HG02759 (cell line): ENCODE measurements around the gene DNAJB9.

Experiments
- ATAC-seq: cut with Tn5 transposase; IDR thresholded peaks from one replicate; pipeline ENCODE4 v1.9.1; 2021; ENCODE audit warnings: mild to moderate bottlenecking, moderate library complexity; ENCODE audit not compliant: unreplicated experiment

The DNAJB9 gene

DNA sequence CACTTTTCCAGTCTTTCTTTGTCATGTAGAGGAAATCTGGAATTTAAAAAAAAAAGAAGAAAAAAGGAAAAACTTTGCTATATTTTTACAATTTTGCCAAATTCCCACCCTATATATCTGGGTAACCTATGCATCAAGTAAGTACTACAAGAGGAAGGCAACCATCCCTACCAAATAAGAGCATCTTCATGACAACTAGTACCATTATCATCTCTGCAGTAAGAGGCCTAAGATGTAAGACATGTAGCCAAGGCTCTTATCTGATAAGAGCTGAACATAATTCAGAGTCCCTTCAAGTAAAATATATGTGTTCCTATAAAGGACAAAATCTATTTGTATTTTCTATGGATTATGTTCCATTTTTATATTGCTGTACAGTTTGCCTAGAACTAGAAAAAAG lies 3.7 kb upstream of the DNAJB9 start:
- no peak for ATAC-seq

- ATAC-seq = no peak
Measured at GRCh38 chr7:108568801-108569380, 783 bp upstream of the DNAJB9 start.

GRCh38 chr7:108570146-108570755 lies 577 bp downstream of the DNAJB9 start:
- peak; percentile 16 for ATAC-seq

GRCh38 chr7:108572480-108572879 lies 2.8 kb downstream of the DNAJB9 start:
- no peak for ATAC-seq

GRCh38 chr7:108575156-108575555 lies 5.5 kb downstream of the DNAJB9 start:
- no peak for ATAC-seq

DNA sequence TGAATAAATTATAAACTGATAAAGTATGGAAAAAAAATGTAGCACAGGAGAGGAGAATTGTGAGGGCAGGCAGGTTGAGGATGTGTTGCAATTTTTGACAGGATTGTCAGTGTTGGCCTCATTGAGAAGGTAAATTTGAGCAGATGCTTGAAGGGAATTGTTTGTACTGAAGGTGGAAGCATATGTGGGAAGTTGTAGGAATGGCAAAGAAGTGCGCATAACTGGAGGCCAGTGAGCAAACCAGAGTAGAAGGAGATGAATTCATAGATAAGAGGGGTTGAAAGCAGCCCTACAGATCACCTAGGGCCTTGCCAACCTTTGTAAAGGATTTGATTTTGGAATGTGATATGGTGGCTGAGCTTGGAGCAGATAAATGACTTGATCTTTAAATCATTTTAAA lies 6.4 kb downstream of the DNAJB9 start:
- no peak for ATAC-seq

- ATAC-seq = no peak
Measured at GRCh38 chr7:108578937-108579336, 9.3 kb downstream of the DNAJB9 start.

- no peak for ATAC-seq
Measured at GRCh38 chr7:108580298-108580697, 10.6 kb downstream of the DNAJB9 start.

GRCh38 chr7:108581655-108582491 lies 12.2 kb downstream of the DNAJB9 start:
- no peak for ATAC-seq

- ATAC-seq = no peak
Measured at GRCh38 chr7:108584211-108584610, 14.5 kb downstream of the DNAJB9 start.

DNA sequence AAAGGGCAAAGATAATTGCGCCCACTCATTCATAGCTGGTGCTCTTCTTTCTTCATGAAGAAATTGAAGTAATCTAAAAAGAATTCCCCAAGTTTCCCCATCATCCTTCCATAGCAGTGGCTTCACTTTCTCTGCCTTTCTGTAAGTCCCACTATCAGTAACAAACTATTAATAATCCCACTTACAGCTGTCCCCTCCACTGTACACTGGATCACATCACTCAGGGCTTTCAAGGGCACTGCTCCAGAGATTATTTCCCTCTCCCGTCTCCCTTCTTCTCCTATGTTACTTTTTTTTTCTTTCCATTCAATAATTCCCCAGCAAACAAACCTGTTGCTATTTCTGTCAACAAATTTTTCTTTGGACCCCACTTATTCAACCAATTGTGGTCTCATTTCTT lies 16.2 kb downstream of the DNAJB9 start:
- ATAC-seq = no peak

DNA sequence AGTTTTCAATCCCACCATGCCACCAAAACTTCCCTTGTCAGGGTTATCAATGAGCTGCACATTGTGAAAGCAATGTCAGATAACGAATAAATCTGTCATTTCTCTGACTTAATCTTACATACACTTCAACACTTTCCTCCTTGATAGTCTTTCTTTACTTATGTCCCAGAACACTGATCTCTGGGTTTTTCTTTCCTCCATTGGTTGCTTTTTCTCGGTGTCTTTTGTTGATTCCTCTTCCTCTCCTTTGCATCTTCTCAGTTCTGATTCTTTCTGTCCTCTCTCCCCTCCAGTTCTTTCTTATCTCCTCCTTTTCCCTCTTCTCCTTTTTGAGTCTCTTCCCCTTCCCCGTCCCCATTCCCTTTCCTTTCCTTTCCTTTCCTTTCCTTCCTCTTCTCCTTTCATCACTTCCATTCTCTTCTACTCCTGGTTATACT lies 16.6 kb downstream of the DNAJB9 start:
- no peak for ATAC-seq

DNA sequence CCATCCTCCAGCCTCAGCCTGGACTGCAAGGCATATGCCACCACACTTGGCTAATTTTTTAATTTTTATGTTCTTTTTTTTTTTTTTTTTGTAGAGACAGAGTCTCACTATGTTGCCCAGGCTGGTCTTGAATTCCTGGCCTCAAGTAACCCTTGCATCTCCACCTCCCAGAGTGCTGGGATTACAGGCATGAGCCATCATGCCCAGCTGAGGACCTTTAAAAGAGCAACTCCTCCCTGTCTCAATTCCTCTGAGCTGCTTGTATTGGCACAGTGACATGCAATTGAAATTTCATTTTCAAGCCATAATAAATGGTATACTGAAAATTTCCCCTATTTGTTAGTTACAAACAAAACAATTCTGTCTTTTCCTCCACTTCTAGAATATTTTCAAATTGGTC lies 19.5 kb downstream of the DNAJB9 start:
- no peak for ATAC-seq

GRCh38 chr7:108589874-108590273 lies 20.2 kb downstream of the DNAJB9 start:
- peak; percentile 51 for ATAC-seq

GRCh38 chr7:108590606-108591005 lies 20.9 kb downstream of the DNAJB9 start:
- no peak for ATAC-seq

DNA sequence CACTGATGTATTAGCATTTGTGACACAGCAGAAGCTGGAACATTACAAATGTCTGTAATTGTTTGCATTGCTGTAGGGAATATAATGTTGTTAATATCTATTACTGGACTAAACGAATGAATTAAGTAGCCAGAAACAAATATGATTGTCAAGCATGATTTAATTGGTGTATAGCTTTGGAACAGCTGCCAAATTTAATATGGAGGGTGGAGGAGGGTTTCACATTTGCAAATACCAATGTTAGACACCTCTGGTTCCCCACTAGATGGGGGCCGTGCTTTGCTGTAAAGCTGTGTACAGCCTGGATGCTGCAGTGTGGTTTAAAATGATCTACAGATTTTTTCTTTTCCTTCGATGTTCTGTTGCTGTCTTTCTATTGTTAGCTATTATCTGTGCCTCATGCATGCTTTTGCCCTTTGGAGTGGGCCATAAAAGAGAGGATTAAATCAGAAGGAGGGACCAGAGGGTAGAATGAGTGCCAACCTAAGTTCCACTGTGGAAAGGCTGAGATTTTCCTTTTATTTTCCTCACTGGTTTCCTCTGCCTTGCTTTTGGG lies 23.1 kb downstream of the DNAJB9 start:
- no peak for ATAC-seq

GRCh38 chr7:108596560-108596959 lies 26.9 kb downstream of the DNAJB9 start:
- no peak for ATAC-seq

GRCh38 chr7:108598153-108598552 lies 28.5 kb downstream of the DNAJB9 start:
- ATAC-seq = no peak

- ATAC-seq = no peak
Measured at GRCh38 chr7:108598914-108599580, 29.4 kb downstream of the DNAJB9 start.

DNA sequence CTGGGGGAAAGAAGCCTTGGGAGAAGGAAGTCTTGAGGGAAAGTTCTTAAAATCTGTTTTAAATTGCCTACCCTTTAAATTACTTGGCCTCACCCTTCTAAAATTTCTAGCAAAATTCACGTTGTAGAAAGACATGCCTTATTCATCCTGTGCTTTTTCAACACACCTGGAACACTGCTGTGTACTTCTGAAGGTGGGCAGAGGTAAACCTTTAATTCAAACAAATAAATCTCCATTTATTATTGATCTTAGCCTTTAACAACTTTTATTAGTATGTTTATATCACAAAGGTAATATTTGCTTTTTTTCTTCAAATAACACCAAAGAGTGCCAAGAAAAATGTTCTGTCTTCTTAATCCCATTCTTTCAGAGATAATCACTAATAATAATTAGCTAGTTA lies 30.7 kb downstream of the DNAJB9 start:
- no peak for ATAC-seq

DNA sequence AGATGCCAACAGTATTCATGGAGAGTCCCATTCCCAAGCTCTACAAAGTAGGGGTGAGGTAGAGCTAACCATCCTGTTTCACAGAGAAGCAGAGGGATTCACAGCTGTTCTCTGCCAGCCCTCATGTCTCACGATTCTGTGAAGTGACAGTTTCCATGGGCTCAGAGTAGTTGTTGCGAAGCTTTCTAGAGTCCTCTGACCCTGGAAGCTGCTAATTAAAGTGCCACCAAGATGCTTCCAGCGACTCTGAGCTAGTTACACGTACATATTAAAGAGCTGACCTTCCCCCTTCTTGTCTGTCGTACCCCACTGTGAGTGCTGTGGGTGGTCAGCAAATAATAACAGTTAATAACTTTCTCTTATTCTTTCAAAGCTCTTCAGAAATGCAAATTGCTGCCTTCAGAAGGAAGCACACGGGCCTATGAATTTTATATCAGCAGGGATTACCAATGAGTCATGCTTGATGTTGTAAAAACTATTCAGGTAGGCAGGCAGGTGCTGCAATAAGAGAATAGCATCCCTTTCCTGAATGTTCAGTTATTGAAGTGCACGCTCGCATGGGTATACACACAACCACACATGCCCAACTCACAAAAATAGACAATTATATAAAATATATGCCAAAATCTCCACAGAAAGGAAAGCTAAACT lies 34.1 kb downstream of the DNAJB9 start:
- ATAC-seq = no peak
